IPS-18c (cell line): ENCODE results near the gene AMPD1.

Experiments
- H3K4me3 ChIP-seq: 2 replicates; pipeline ENCODE4 v1.7.0; 2013; ENCODE audit warnings: low read depth, mild to moderate bottlenecking, low read length, moderate library complexity; ENCODE audit not compliant: insufficient read depth
- H3K9me3 ChIP-seq: one replicate; pipeline ENCODE4 v1.6.1; 2013; ENCODE audit warnings: mild to moderate bottlenecking, low read length, moderate library complexity; ENCODE audit not compliant: control insufficient read depth, insufficient read depth

AMPD1 gene

DNA sequence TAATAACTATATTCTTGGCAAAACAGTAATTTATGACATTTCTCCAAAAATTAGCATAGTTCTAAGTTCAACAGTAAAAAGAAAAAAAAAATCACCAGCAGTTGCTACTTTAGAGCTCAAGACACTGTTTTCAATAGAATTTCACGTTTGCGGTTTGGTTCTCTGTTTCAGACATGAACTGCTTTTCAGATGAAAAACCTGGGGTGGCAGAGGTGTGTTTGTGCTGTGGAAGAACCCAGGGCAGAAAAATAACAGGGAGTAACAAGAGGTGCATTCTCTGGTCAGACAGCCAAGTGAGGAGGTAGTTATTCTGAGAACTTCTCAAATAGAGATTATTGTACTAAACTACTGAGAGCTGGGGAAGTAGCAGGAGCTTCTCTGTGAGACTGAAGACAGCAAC, 12.3 kb upstream of the AMPD1 start:
- no peak overlapping the region for H3K4me3 ChIP-seq
- H3K9me3 ChIP-seq: no peaks in the 10 kb centered on the region

DNA sequence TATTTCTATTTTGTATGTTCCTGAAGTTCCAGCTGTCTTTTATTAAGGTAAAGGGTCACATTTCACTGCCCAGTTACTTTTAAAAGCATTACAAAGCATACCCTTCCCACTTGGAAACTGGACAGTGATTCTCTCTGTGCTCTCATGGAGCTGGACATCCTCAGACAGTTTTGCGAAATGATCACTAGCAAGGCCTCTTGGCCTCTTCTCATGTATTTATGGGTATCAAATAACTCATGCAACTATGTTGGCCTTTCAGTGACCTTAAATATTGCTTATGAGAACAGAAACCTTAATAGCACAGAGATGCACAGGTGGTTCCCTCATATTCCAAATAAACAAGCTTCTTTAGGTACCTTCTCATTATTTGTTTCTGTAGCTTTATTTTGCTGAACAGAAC, 7.9 kb upstream of the AMPD1 start:
- no peak overlapping the region for H3K4me3 ChIP-seq
- no peaks in the 10 kb centered on the region for H3K9me3 ChIP-seq

DNA sequence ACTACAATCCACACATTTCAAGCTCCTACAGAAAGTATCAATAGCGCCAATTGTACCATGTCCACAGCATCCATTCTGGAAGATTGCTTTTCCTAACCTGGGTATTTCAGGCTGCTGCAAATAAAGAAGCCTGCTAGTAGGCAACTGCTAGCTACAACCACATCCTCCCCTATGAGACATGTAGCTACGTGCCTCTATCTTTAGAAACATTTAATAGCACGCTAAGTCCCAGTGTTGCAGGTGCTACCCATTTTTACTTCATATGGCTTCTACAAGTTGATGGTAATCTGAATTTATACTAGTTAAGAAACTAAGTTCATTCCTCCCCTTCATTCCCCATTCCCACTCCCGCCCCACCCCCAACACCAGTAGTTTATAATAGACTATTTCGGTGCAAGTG, 7.4 kb upstream of the AMPD1 start:
- Histone ChIP-seq H3K9me3 (no peaks in the 10 kb centered on the region), H3K4me3 (no peak overlapping the region)

DNA sequence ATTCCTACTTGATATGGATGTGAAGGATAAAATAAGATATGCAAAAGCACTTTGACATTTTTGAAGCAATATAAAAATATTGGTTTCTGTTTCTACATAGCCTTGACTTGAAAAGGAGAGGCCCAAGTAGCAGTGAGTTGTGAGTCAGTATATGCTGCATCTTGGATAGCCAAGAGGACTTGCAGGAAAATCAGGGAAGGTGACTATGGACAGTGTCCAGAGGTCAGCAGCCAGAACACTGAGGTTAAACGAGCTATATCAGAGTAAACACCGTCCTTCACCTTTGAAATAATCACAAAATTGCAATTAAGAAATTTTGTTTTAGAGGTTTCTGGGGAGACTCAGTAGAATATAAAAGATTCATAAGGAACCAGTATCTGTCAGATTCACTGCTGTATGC, 6.6 kb upstream of the AMPD1 start:
- H3K4me3 ChIP-seq: no peak overlapping the region
- H3K9me3 ChIP-seq: no peaks in the 10 kb centered on the region

DNA sequence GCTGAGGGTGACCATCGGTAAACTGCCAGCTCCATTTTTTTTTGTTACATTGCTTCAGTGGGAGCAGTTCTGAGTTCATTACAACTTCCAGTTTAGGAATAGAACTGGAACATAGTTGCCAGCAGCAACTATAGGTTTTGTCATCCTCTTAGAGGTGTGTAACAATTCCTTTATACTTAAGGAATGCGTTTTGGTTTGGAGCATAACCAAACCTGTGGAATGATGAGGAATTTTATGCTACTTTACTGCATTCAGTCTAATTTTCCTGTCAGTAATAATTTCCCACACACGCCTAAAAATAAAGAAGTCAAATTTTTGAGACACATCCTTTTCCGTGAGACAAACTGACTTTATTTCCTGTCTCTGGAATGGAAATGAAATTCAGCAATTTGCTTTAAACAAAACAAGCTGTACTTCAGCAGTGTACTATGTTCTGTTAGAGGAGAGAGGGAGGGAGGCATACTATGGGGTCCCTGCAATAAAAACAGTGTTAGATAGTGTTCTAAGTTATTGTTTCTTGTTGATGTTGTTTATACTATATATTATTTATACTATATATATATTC, 4.8 kb upstream of the AMPD1 start:
- H3K4me3 ChIP-seq: no peak overlapping the region
- H3K9me3 ChIP-seq: no peaks in the 10 kb centered on the region

GRCh38 chr1:114696810-114697209, 1.5 kb upstream of the AMPD1 start:
- no peaks in the 10 kb centered on the region for H3K9me3 ChIP-seq
- H3K4me3 ChIP-seq: no peak overlapping the region

- Histone ChIP-seq H3K4me3 (no peak overlapping the region), H3K9me3 (no peaks in the 10 kb centered on the region)
Measured at GRCh38 chr1:114694540-114695310, 621 bp downstream of the AMPD1 start.

- no peaks in the 10 kb centered on the region for H3K9me3 ChIP-seq
- no peak overlapping the region for H3K4me3 ChIP-seq
Measured at GRCh38 chr1:114692947-114693346, 2.4 kb downstream of the AMPD1 start.

DNA sequence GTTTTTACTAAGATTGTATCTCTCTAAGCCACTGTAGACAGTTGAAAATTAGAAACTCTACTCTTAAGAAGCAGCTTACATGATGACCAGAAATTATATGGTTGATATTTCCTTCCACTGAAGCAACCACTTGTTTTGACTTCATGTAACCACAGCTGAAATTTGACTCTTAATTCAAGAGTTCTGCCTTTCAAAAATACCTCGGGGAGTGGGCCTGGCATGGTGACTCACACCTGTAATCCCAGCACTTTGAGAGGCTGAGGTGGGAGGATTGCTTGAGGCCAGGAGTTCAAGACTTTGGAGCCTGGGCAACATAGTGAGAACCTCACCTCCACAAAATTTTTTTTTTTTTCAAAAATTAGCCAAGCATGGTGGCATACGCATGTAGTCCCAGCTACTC, 4.3 kb downstream of the AMPD1 start:
- Histone ChIP-seq H3K4me3 (no peak overlapping the region), H3K9me3 (no peaks in the 10 kb centered on the region)

DNA sequence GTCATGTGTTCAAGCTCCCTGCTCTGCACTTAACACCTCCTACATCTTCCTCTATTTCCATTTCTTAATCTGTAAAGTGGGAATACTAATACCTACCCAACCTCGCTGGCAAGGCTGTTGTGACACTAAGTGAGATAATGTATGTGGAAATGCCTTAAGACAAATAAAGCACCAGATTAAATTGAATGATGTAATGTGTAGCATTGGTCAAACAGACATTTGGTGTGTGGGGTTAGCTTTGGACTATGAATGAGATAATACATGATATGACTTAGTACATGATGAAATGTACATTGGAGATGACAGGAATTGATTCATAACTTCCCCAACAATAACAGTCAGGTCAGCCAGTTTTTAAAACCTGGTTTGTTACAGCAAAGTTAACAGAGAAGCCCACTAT, 5.2 kb downstream of the AMPD1 start:
- Histone ChIP-seq H3K9me3 (no peaks in the 10 kb centered on the region), H3K4me3 (no peak overlapping the region)

DNA sequence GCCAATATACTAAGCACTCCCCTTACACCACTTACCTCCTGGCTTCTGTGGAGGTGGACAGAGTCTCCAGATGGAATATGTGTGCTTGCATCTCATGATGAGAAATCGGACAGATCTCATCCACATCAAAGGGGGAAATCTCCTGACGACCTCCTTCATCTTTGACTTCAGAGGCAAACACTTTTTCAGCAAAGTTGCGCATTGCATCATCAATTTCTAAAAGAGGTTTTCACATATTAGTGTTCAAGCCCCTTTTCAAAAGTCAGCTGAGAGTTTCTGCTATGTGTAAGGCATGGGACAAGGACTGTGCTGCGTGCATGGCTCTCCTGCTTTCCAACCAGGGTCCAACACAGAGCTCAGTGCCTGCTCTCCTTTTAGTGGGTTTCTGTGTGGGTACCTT, 6.8 kb downstream of the AMPD1 start:
- H3K9me3 ChIP-seq: no peaks in the 10 kb centered on the region
- H3K4me3 ChIP-seq: no peak overlapping the region

DNA sequence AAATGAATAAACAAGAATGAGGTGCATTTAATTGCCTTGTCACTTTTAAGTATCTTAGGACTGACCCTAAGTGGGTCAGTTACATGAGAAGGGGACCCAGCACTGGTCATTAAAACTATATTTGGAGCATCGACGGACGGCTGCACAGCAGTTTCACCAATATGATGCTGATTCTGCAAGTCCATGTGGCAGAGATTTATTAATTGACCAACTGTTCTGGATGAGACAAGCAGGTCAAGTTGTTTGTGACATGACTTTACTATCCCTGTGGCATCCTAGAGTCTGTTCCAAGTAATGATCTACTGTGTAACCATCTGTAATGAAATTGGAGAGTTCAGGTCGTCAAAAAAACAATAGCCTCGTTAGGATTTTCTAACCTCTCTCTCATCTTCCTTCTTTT, 9.5 kb downstream of the AMPD1 start:
- Histone ChIP-seq H3K4me3 (no peak overlapping the region), H3K9me3 (no peaks in the 10 kb centered on the region)

GRCh38 chr1:114677691-114678090, 17.7 kb downstream of the AMPD1 start:
- H3K9me3 ChIP-seq: no peaks in the 10 kb centered on the region
- no peak overlapping the region for H3K4me3 ChIP-seq

GRCh38 chr1:114676115-114676514, 19.2 kb downstream of the AMPD1 start:
- no peak overlapping the region for H3K4me3 ChIP-seq
- H3K9me3 ChIP-seq: no peaks in the 10 kb centered on the region

DNA sequence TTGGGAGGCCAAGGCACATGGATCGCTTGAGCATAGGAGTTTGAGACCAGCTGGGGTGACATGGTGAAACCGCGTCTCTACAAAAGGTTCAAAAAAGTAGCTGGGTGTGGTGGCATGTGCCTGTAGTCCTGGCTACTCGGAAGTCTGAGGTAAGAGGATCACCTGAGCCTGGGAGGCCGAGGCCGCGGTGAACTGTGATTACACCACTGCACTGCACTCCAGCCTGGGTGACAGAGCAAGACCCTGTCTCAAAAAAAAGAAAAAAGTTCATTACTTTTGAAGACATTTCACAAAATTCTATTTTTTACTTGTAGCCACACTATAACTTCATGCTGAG, 23.4 kb downstream of the AMPD1 start:
- Histone ChIP-seq H3K9me3 (peaks cover 2% of the 10 kb centered on the region), H3K4me3 (no peak overlapping the region)

GRCh38 chr1:114671011-114671938, 24.1 kb downstream of the AMPD1 start:
- no peak overlapping the region for H3K4me3 ChIP-seq
- H3K9me3 ChIP-seq: peaks cover 2% of the 10 kb centered on the region

GRCh38 chr1:114670083-114671010, 25.0 kb downstream of the AMPD1 start:
- Histone ChIP-seq H3K9me3 (peaks cover 2% of the 10 kb centered on the region), H3K4me3 (peak overlapping the region; percentile 69)
